ENCODE results near the gene ZBTB24.

DNA sequence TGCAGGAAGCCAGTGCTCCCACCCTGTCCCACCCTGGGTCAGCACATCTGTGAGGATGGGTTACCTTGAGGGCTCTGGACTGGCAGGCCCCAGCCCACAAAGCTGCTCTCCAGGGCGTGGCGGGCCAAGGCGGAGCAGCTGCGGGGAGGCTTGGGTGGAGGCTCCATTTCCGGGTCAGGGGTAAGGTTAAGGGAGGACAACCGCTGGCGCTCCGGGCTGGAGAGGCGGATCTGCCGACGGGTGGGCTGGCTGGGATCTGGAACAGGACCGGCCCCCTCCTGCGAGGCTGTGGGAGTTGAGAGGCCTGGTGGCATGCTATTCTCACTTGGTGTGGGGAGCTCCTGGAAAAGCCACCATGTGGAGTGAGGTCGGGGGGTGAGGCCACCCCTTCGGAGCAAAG, 36.9 kb downstream of the ZBTB24 start:
- TF ChIP-seq CTCF (conservative IDR thresholded peaks at IDR 0.05 in 1 of 2, IDR thresholded peaks at IDR 0.05 in 1 of 2; ENCODE audit: low read depth in 1 of 2, low read length in 2 of 2) (no peak), EZH2 (IDR thresholded peaks at IDR 0.05; ENCODE audit: low read length, missing control alignments) (no peak)
